HepG2 (cell line): ENCODE measurements around the gene TWNK. TPM values are rescaled to one million over a fixed set of nuclear protein-coding genes. Genes with fewer than 3 reads are reported as not detected.
A peak's percentile ranks its signal among the peaks of the same experiment; 100 is the strongest.

Experiments used
- AGO1 ChIP-seq: fragments of 200-400 bp; formaldehyde crosslinking; IDR thresholded peaks from 2 replicates; pipeline ENCODE4 v1.6.1; 2017; ENCODE audit warnings: mild to moderate bottlenecking, low read depth, low read length, moderate library complexity; ENCODE audit not compliant: poor library complexity, severe bottlenecking
- BRCA1 ChIP-seq: sonication (generic); formaldehyde crosslinking; IDR thresholded peaks from 2 replicates; pipeline ENCODE4 v1.4.0; 2020; ENCODE audit warnings: missing genetic modification reagents
- CHD4 ChIP-seq: fragments of 200-600 bp; sonication (generic); IDR thresholded peaks from 2 replicates; pipeline ENCODE4 v1.7.0; 2017; ENCODE audit warnings: mild to moderate bottlenecking, low read length, borderline replicate concordance
- DZIP1 ChIP-seq: sonication (generic); formaldehyde crosslinking; IDR thresholded peaks from 2 replicates; pipeline ENCODE4 v1.5.0; 2020; ENCODE audit warnings: mild to moderate bottlenecking, missing genetic modification reagents
- GATAD1 ChIP-seq: IDR thresholded peaks from 2 replicates; pipeline ENCODE4 v1.6.1; 2016; ENCODE audit warnings: missing genetic modification reagents, missing compliant biosample characterization
- GATAD2A ChIP-seq: IDR thresholded peaks from 2 replicates; pipeline ENCODE4 v1.6.1; 2016
- HMG20A ChIP-seq: IDR thresholded peaks from 2 replicates; pipeline ENCODE4 v1.6.1; 2016; ENCODE audit warnings: borderline replicate concordance
- HNRNPUL1 ChIP-seq: fragments of 200-400 bp; formaldehyde crosslinking; IDR thresholded peaks from 2 replicates; pipeline ENCODE4 v1.6.1; 2017; ENCODE audit warnings: low read depth, mild to moderate bottlenecking, low read length, moderate library complexity
- JUN ChIP-seq: sonication (generic); formaldehyde crosslinking; IDR thresholded peaks from 2 replicates; pipeline ENCODE4 v1.4.0; 2020; ENCODE audit warnings: mild to moderate bottlenecking, missing genetic modification reagents
- KAT7 ChIP-seq: IDR thresholded peaks from 2 replicates; pipeline ENCODE4 v1.6.1; 2018; ENCODE audit warnings: borderline replicate concordance, missing compliant biosample characterization
- KAT8 ChIP-seq: IDR thresholded peaks from 2 replicates; pipeline ENCODE4 v1.6.1; 2016; ENCODE audit warnings: missing genetic modification reagents, missing compliant biosample characterization
- MAX ChIP-seq: IDR thresholded peaks from 2 replicates; pipeline ENCODE4 v1.6.1; 2012; ENCODE audit warnings: inconsistent platforms
- PCBP2 ChIP-seq: fragments of 200-400 bp; formaldehyde crosslinking; optimal IDR thresholded peaks from 2 replicates; pipeline ENCODE3; 2018; ENCODE audit warnings: low read length, low read depth; ENCODE audit not compliant: poor library complexity, severe bottlenecking
- POLR2G ChIP-seq: fragments of 200-400 bp; formaldehyde crosslinking; IDR thresholded peaks from 2 replicates; pipeline ENCODE4 v1.6.1; 2018; ENCODE audit warnings: mild to moderate bottlenecking, low read depth, low read length, moderate library complexity
- RFX3 ChIP-seq: IDR thresholded peaks from 2 replicates; pipeline ENCODE4 v1.6.1; 2016; ENCODE audit warnings: missing biosample characterization, missing genetic modification reagents
- SIX4 ChIP-seq: sonication (generic); formaldehyde crosslinking; IDR thresholded peaks from 2 replicates; pipeline ENCODE4 v1.4.0; 2020; ENCODE audit warnings: missing genetic modification reagents
- SMC3 ChIP-seq: IDR thresholded peaks from 2 replicates; pipeline ENCODE4 v1.6.1; 2011; ENCODE audit warnings: low read length, improper control_type of control experiment
- TOE1 ChIP-seq: sonication (generic); formaldehyde crosslinking; IDR thresholded peaks from 2 replicates; pipeline ENCODE4 v1.4.0; 2020; ENCODE audit warnings: mild to moderate bottlenecking, missing genetic modification reagents
- TSC22D2 ChIP-seq: sonication (generic); formaldehyde crosslinking; IDR thresholded peaks from 2 replicates; pipeline ENCODE4 v1.5.1; 2020; ENCODE audit warnings: missing genetic modification reagents, mild to moderate bottlenecking, borderline replicate concordance
- YEATS4 ChIP-seq: sonication (generic); formaldehyde crosslinking; IDR thresholded peaks from 2 replicates; pipeline ENCODE4 v1.4.0; 2020; ENCODE audit warnings: missing genetic modification reagents, borderline replicate concordance
- ZFP36L1 ChIP-seq: sonication (generic); formaldehyde crosslinking; IDR thresholded peaks from 2 replicates; pipeline ENCODE4 v1.8.0; 2022; ENCODE audit warnings: mild to moderate bottlenecking, missing genetic modification reagents, moderate library complexity
- ZNF17 ChIP-seq: sonication (generic); formaldehyde crosslinking; IDR thresholded peaks from 2 replicates; pipeline ENCODE4 v1.5.0; 2020; ENCODE audit warnings: mild to moderate bottlenecking, missing genetic modification reagents
- ZNF224 ChIP-seq: sonication (generic); formaldehyde crosslinking; IDR thresholded peaks from 2 replicates; pipeline ENCODE4 v1.5.0; 2020; ENCODE audit warnings: mild to moderate bottlenecking, missing genetic modification reagents
- ZNF225 ChIP-seq: sonication (generic); formaldehyde crosslinking; IDR thresholded peaks from 2 replicates; pipeline ENCODE4 v1.4.0; 2020; ENCODE audit warnings: mild to moderate bottlenecking, missing genetic modification reagents
- ZNF253 ChIP-seq: sonication (generic); formaldehyde crosslinking; IDR thresholded peaks from 2 replicates; pipeline ENCODE4 v1.8.0; 2022; ENCODE audit warnings: mild to moderate bottlenecking, missing genetic modification reagents, borderline replicate concordance
- ZNF343 ChIP-seq: sonication (generic); formaldehyde crosslinking; IDR thresholded peaks from 2 replicates; pipeline ENCODE4 v1.4.0; 2020; ENCODE audit warnings: mild to moderate bottlenecking, missing genetic modification reagents
- ZNF441 ChIP-seq: sonication (generic); formaldehyde crosslinking; IDR thresholded peaks from 2 replicates; pipeline ENCODE4 v1.7.0; 2021; ENCODE audit warnings: missing genetic modification reagents, borderline replicate concordance
- ZNF543 ChIP-seq: sonication (generic); formaldehyde crosslinking; IDR thresholded peaks from 2 replicates; pipeline ENCODE4 v1.4.0; 2020; ENCODE audit warnings: mild to moderate bottlenecking, missing genetic modification reagents
- ZNF557 ChIP-seq: sonication (generic); formaldehyde crosslinking; IDR thresholded peaks from 2 replicates; pipeline ENCODE4 v1.4.0; 2020; ENCODE audit warnings: missing genetic modification reagents
- ZNF883 ChIP-seq: sonication (generic); formaldehyde crosslinking; IDR thresholded peaks from 2 replicates; pipeline ENCODE4 v1.5.1; 2020; ENCODE audit warnings: mild to moderate bottlenecking, missing genetic modification reagents; ENCODE audit errors: not compliant biosample characterization
- ZZZ3 ChIP-seq: sonication (generic); formaldehyde crosslinking; IDR thresholded peaks from 2 replicates; pipeline ENCODE4 v1.4.0; 2020; ENCODE audit warnings: missing genetic modification reagents, mild to moderate bottlenecking, borderline replicate concordance
- polyA plus RNA-seq, 8 experiments: library from polyadenylated mRNA; depleted of rRNA in 3 of 8; stranded (reverse) in 7 of 8; unstranded in 1 of 8; fragments of >200 nt; fragmentation: Illumina TruSeq in 4 of 8; extraction: Trizol in 4 of 8; gene quantifications; 2 replicates each; pipeline versions ENCODE4 v1.2.1 to v1.2.3, GENCODE V29; 2011 to 2016; ENCODE audit warnings: low read depth in 4 of 8, missing spikeins in 1 of 8, mixed read lengths in 1 of 8; ENCODE audit not compliant: insufficient read depth in 1 of 8
- total RNA-seq, 5 experiments: library from RNA; depleted of rRNA; stranded (reverse); fragments of >200 nt; fragmentation: Illumina TruSeq; extraction: Trizol; gene quantifications; 2 replicates each; pipeline ENCODE4 v1.2.3, GENCODE V29; 2016; ENCODE audit warnings: low read depth in 1 of 5

Gene TWNK
- total and polyA plus RNA-seq, 2 of the 13 experiments (the other 11 are each of a cell fraction or from before 2014, with no cell fraction given): 10.7 to 16.5 TPM

GRCh38 chr10:101012525-101013364 lies 25.4 kb downstream of the TWNK start (continued):
- peak; percentile 52; the same call in 1 of the 2 replicates for TF ChIP-seq ZNF543 (CRISPR knock-in tag)
- TF ChIP-seq KAT8 (CRISPR knock-in tag): peak; percentile 27; the same call in 1 of the 2 replicates
- no peak for TF ChIP-seq ZNF224 (CRISPR knock-in tag)
- no peak for TF ChIP-seq HMG20A (CRISPR knock-in tag)
- TF ChIP-seq GATAD2A: peak; percentile 31; the same call in 1 of the 2 replicates
- no peak for TF ChIP-seq ZNF253 (CRISPR knock-in tag)
- TF ChIP-seq PCBP2: no peak
- TF ChIP-seq HNRNPUL1: no peak
- TF ChIP-seq ZNF17 (CRISPR knock-in tag): no peak
- TF ChIP-seq SMC3: peak; percentile 73
- TF ChIP-seq ZNF225 (CRISPR knock-in tag): no peak
- TF ChIP-seq ZFP36L1: no peak
- no peak for TF ChIP-seq ZNF883 (CRISPR knock-in tag)
- peak; percentile 19; the same call in 1 of the 2 replicates for TF ChIP-seq GATAD1 (CRISPR knock-in tag)
- TF ChIP-seq ZNF343 (CRISPR knock-in tag): 0 out of 2 replicates have a peak, but pooled peaks have one; percentile 57
- TF ChIP-seq ZNF441: no peak
- TF ChIP-seq YEATS4 (CRISPR knock-in tag): no peak
- no peak for TF ChIP-seq POLR2G
- no peak for TF ChIP-seq RFX3 (CRISPR knock-in tag)
- TF ChIP-seq KAT7 (CRISPR knock-in tag): no peak
- no peak for TF ChIP-seq JUN (CRISPR knock-in tag)
- TF ChIP-seq ZNF557 (CRISPR knock-in tag): no peak
- no peak for TF ChIP-seq BRCA1 (CRISPR knock-in tag)
- peak; percentile 13; the same call in 1 of the 2 replicates for TF ChIP-seq MAX
- no peak for TF ChIP-seq ZZZ3
- TF ChIP-seq SIX4 (CRISPR knock-in tag): no peak
- TF ChIP-seq TSC22D2 (CRISPR knock-in tag): no peak
- no peak for TF ChIP-seq TOE1
- TF ChIP-seq DZIP1 (CRISPR knock-in tag): no peak
- no peak for TF ChIP-seq CHD4
- no peak for TF ChIP-seq AGO1
